ENCODE results near the gene CTDSPL.

DNA sequence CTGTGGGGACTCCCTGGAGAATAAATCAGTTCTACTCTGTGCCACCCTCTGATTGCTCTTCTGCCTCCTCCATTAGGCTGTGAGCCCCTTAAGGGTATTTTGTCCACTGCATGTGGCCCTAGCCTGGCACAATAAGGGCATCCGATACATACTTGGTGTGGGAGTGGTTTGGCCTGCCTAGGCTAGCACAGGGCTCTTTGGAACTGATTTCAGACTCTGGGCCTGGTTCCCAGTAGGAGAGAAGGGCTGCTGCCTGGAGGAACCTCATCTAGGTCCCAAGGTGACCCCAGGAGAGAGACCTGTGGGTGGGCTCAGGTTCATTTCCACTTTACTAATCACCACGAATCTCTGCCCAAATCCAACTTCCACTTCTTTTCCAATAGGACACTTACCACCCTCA lies 5.3 kb upstream of the CTDSPL start:
- TF ChIP-seq CREB1 (IDR thresholded peaks at IDR 0.05; ENCODE audit: low read depth) (no peak), YY1 (IDR thresholded peaks at IDR 0.05; ENCODE audit: low read depth) (no peak), EP300 (IDR thresholded peaks at IDR 0.05; ENCODE audit: borderline replicate concordance) (no peak), EGR1 (IDR thresholded peaks at IDR 0.05) (no peak), TAF1 (IDR thresholded peaks at IDR 0.05; ENCODE audit: low read depth) (no peak), CEBPB (IDR thresholded peaks at IDR 0.05) (no peak), FOXM1 (IDR thresholded peaks at IDR 0.05; ENCODE audit: borderline replicate concordance, low read depth) (no peak)
- TF ChIP-seq, protein P1, sequence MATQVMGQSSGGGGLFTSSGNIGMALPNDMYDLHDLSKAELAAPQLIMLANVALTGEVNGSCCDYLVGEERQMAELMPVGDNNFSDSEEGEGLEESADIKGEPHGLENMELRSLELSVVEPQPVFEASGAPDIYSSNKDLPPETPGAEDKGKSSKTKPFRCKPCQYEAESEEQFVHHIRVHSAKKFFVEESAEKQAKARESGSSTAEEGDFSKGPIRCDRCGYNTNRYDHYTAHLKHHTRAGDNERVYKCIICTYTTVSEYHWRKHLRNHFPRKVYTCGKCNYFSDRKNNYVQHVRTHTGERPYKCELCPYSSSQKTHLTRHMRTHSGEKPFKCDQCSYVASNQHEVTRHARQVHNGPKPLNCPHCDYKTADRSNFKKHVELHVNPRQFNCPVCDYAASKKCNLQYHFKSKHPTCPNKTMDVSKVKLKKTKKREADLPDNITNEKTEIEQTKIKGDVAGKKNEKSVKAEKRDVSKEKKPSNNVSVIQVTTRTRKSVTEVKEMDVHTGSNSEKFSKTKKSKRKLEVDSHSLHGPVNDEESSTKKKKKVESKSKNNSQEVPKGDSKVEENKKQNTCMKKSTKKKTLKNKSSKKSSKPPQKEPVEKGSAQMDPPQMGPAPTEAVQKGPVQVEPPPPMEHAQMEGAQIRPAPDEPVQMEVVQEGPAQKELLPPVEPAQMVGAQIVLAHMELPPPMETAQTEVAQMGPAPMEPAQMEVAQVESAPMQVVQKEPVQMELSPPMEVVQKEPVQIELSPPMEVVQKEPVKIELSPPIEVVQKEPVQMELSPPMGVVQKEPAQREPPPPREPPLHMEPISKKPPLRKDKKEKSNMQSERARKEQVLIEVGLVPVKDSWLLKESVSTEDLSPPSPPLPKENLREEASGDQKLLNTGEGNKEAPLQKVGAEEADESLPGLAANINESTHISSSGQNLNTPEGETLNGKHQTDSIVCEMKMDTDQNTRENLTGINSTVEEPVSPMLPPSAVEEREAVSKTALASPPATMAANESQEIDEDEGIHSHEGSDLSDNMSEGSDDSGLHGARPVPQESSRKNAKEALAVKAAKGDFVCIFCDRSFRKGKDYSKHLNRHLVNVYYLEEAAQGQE (IDR thresholded peaks at IDR 0.05; ENCODE audit: low read depth): no peak
- TF ChIP-seq, protein P2, sequence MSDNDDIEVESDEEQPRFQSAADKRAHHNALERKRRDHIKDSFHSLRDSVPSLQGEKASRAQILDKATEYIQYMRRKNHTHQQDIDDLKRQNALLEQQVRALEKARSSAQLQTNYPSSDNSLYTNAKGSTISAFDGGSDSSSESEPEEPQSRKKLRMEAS (IDR thresholded peaks at IDR 0.05): no peak
